ENCODE data around the gene BMPR1A. TPM values are rescaled to one million over a fixed set of nuclear protein-coding genes. Genes with fewer than 3 reads are reported as not detected.
"Not testable (repeated sequence)": the region's sequence is repeated elsewhere in the genome, so short reads cannot be mapped to it uniquely, and the experiment has no call there.

The BMPR1A gene
- total RNA-seq, 1 donor from 2014 or later, result 11.2 TPM

DNA sequence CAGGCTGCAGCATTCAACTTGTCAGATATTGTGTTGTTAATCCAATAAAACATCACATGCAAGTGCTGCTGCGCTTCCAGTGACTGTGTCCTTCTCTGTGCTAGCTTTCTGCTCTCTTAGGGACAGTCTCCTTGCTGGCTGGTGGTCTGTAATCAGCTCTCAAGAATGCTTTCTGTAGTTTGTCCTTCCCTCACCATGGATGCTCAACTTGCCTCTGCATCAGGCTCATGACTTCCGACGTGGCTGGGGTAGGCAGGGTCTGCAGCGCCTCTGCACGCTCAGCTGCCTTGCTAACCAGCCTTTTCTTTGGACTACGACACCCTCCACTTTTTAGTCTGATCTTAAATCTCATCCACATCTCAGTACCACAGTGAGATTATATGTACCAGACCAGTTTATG lies 142.7 kb downstream of the BMPR1A start:
- H3K9me3 Mint-ChIP-seq, result no peaks in the 10 kb centered on the region
- no peak for DNase-seq (ENCODE audit: low spot score)
- no peak overlapping the region for H3K27ac Mint-ChIP-seq
- peaks cover 2% of the 10 kb centered on the region for H3K4me1 Mint-ChIP-seq (ENCODE audit: low read depth)
- H3K27me3 Mint-ChIP-seq (ENCODE audit: low read depth), result no peaks in the 10 kb centered on the region
- intact Hi-C loops (cut with micrococcal nuclease), result loop anchor here (1.0 kb wide), 1 partner anchor 211 kb away; no protein-coding TSS in a partner anchor
- no peak overlapping the region for H3K4me3 Mint-ChIP-seq (ENCODE audit: low read depth)
- H3K36me3 Mint-ChIP-seq (ENCODE audit: low read depth), result peaks cover 1% of the 10 kb centered on the region

DNA sequence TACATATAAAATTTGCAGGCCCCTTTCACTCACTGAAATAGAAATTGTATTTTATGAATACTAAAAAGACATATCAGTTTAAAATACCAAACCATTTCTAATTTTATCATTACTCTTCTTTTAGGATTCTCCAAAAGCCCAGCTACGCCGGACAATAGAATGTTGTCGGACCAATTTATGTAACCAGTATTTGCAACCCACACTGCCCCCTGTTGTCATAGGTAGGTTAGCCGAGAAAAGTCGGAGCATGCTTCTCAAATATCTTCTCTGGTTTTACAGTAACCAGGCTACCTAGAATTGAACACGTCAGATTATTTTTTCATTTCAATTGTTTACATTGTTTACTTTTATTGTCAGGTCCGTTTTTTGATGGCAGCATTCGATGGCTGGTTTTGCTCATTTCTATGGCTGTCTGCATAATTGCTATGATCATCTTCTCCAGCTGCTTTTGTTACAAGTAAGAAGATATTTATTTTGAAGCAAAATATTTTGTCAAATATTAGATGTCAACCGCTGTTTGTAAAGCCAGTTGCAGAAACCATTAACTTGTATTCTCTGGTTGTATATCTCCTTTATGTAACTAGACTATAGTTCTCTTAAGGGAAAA lies 143.4 kb downstream of the BMPR1A start:
- Mint-ChIP-seq H3K9me3 (no peaks in the 10 kb centered on the region), H3K4me1 (ENCODE audit: low read depth) (peaks cover 2% of the 10 kb centered on the region), H3K27ac (no peak overlapping the region), H3K4me3 (ENCODE audit: low read depth) (no peak overlapping the region), H3K27me3 (ENCODE audit: low read depth) (no peaks in the 10 kb centered on the region), H3K36me3 (ENCODE audit: low read depth) (peaks cover 3% of the 10 kb centered on the region)
- intact Hi-C loops (cut with micrococcal nuclease), result loop anchor here (1.0 kb wide), 1 partner anchor 211 kb away; no protein-coding TSS in a partner anchor
- no peak for DNase-seq (ENCODE audit: low spot score)

GRCh38 chr10:86900955-86901354 lies 144.5 kb downstream of the BMPR1A start:
- Mint-ChIP-seq H3K9me3 (no peaks in the 10 kb centered on the region), H3K4me3 (ENCODE audit: low read depth) (no peak overlapping the region), H3K27ac (no peak overlapping the region), H3K4me1 (ENCODE audit: low read depth) (peaks cover 2% of the 10 kb centered on the region), H3K36me3 (ENCODE audit: low read depth) (peaks cover 3% of the 10 kb centered on the region), H3K27me3 (ENCODE audit: low read depth) (no peaks in the 10 kb centered on the region)
- intact Hi-C loops (cut with micrococcal nuclease), result no loop called here
- DNase-seq (ENCODE audit: low spot score), result no peak

DNA sequence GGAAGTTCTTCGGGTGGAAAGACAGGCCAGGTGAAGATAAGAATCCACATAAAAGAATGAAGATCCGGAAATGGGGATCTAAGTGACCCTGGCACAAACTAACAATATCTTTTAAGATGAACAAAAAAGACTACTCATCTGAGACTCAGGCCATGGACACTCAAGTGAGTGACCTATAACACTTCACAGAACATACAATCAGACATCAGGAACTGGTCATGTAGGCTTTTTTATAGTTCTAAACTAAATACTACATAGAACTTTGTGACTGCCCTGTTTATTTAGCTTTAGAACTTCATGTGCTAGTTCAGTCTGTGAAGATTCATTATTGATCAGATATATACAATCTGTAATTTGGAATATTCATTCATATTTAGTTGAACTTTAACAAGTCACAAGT lies 148.2 kb downstream of the BMPR1A start:
- H3K4me1 Mint-ChIP-seq (ENCODE audit: low read depth), result peaks cover 2% of the 10 kb centered on the region
- H3K4me3 Mint-ChIP-seq (ENCODE audit: low read depth), result no peak overlapping the region
- intact Hi-C loops (cut with micrococcal nuclease), result no loop called here
- no peak for DNase-seq (ENCODE audit: low spot score)
- peaks cover 6% of the 10 kb centered on the region for H3K9me3 Mint-ChIP-seq
- H3K27ac Mint-ChIP-seq, result no peak overlapping the region
- peaks cover 12% of the 10 kb centered on the region for H3K36me3 Mint-ChIP-seq (ENCODE audit: low read depth)
- H3K27me3 Mint-ChIP-seq (ENCODE audit: low read depth), result no peaks in the 10 kb centered on the region

GRCh38 chr10:86905429-86905828 lies 149.0 kb downstream of the BMPR1A start:
- Mint-ChIP-seq H3K9me3 (peaks cover 6% of the 10 kb centered on the region), H3K4me1 (ENCODE audit: low read depth) (no peaks in the 10 kb centered on the region)
- intact Hi-C loops (cut with micrococcal nuclease), result no loop called here

DNA sequence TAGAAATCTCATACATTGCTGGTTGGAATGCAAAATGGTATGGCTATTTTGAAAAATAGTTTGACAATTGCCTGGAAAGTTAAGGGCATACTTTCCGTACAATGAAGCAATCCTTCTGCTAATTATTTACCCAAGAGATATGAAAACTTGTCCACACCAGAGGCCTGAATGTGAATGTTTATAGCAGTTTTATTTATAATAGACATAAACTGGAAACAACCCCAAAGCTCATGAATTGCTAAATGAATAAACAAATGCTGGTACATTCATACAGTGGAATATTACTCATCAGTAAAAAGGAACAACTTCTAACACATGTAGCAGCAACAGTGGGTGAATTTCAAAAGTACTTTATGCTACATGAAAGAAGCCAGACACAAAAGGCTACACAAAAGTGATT lies 158.3 kb downstream of the BMPR1A start:
- Mint-ChIP-seq H3K36me3 (ENCODE audit: low read depth) (peaks cover 6% of the 10 kb centered on the region), H3K27me3 (ENCODE audit: low read depth) (no peaks in the 10 kb centered on the region), H3K9me3 (no peaks in the 10 kb centered on the region), H3K4me3 (ENCODE audit: low read depth) (no peak overlapping the region), H3K4me1 (ENCODE audit: low read depth) (no peaks in the 10 kb centered on the region), H3K27ac (no peak overlapping the region)
- DNase-seq (ENCODE audit: low spot score), result no peak
- intact Hi-C loops (cut with micrococcal nuclease), result no loop called here

More at GRCh38 chr10:86905429-86905828, 149.0 kb downstream of the BMPR1A start:
- no peak overlapping the region for H3K4me3 Mint-ChIP-seq (ENCODE audit: low read depth)
- peaks cover 12% of the 10 kb centered on the region for H3K36me3 Mint-ChIP-seq (ENCODE audit: low read depth)
- H3K27me3 Mint-ChIP-seq (ENCODE audit: low read depth), result no peaks in the 10 kb centered on the region
- H3K27ac Mint-ChIP-seq, result no peak overlapping the region
- DNase-seq (ENCODE audit: low spot score), result no peak

GRCh38 chr10:86918022-86918471 lies 161.6 kb downstream of the BMPR1A start:
- peaks cover 12% of the 10 kb centered on the region for H3K36me3 Mint-ChIP-seq (ENCODE audit: low read depth)

DNA sequence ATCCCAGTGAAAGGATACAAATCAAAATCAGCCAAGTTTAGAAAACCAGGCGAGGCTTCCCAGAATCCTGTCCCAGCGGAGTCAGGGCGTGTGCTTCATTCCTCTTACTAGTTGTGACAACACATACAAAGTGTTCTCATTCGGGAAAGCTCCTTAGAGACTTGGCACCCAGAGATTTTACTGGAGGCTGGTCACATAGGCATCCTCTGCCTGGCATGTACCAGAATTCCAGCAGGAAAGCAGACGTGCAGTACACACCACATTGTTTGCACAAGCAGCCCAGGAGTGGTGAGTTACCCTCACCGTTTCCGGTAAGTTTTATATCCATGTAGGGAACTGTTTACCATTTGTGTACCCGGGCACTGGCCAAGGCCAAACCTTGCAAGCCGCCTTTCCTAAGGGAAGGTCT lies 166.1 kb downstream of the BMPR1A start:
- H3K36me3 Mint-ChIP-seq (ENCODE audit: low read depth), result peaks cover 11% of the 10 kb centered on the region
- H3K4me1 Mint-ChIP-seq (ENCODE audit: low read depth), result no peaks in the 10 kb centered on the region
- intact Hi-C loops (cut with micrococcal nuclease), result no loop called here
- no peak overlapping the region for H3K4me3 Mint-ChIP-seq (ENCODE audit: low read depth)
- H3K27ac Mint-ChIP-seq, result no peak overlapping the region
- no peak for DNase-seq (ENCODE audit: low spot score)
- H3K27me3 Mint-ChIP-seq (ENCODE audit: low read depth), result no peaks in the 10 kb centered on the region
- H3K9me3 Mint-ChIP-seq, result no peaks in the 10 kb centered on the region

More at GRCh38 chr10:86918022-86918471, 161.6 kb downstream of the BMPR1A start:
- DNase-seq (ENCODE audit: low spot score), result no peak
- intact Hi-C loops (cut with micrococcal nuclease), result no loop called here
- Mint-ChIP-seq H3K27me3 (ENCODE audit: low read depth) (no peaks in the 10 kb centered on the region), H3K27ac (no peak overlapping the region), H3K4me3 (ENCODE audit: low read depth) (no peak overlapping the region), H3K4me1 (ENCODE audit: low read depth) (no peaks in the 10 kb centered on the region), H3K9me3 (no peaks in the 10 kb centered on the region)

DNA sequence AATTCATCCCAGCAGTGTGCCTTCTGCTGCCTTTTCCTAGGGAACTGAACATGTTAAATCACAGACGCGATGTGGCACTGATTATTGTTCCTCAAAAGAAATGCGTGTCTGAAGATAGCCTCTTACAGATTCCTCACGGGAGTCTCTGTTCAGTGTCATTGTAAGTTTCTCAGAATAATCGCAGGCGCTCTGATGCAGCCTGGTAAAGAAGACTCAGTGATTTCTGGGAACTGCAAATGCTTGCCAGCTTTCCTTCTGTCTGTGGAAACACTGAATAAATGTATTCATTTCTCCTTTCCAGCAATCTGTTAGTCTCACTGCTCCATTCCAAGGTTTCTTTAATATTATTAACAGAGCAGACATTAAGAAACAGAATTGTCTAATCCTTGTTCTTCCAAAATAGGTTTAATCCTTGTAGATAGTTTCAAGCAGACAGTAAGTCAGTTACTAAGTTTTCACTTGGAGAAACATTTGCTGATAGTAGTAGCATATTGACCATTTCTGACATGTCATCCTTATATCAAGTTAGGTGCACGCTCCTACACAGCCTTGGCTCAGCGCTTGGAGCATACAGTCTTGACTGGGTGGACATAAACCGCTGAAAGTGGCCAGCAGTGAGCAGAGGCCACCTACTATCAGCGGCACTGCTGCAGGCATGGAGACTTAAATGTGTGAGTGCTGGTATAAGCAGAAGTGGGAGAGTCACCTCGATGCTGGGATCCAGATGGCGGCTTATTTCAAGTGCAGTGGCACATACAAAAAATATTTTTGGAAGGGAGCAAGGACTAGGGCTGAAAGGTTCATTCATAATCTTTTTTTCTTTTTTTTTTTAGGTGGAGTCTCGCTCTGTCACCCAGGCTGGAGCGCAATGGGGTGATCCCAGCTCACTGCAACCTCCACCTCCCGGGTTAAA lies 173.3 kb downstream of the BMPR1A start:
- Mint-ChIP-seq H3K36me3 (ENCODE audit: low read depth) (peaks cover 3% of the 10 kb centered on the region), H3K4me3 (ENCODE audit: low read depth) (no peak overlapping the region), H3K27ac (no peak overlapping the region), H3K9me3 (no peaks in the 10 kb centered on the region), H3K27me3 (ENCODE audit: low read depth) (no peaks in the 10 kb centered on the region), H3K4me1 (ENCODE audit: low read depth) (peaks cover 4% of the 10 kb centered on the region)
- no peak for DNase-seq (ENCODE audit: low spot score)
- intact Hi-C loops (cut with micrococcal nuclease), result no loop called here

GRCh38 chr10:86931872-86932271 lies 175.5 kb downstream of the BMPR1A start:
- DNase-seq (ENCODE audit: low spot score), result no peak
- no peaks in the 10 kb centered on the region for H3K27me3 Mint-ChIP-seq (ENCODE audit: low read depth)
- no peak overlapping the region for H3K4me3 Mint-ChIP-seq (ENCODE audit: low read depth)
- H3K36me3 Mint-ChIP-seq (ENCODE audit: low read depth), result peaks cover 3% of the 10 kb centered on the region
- H3K9me3 Mint-ChIP-seq, result no peaks in the 10 kb centered on the region
- peaks cover 4% of the 10 kb centered on the region for H3K4me1 Mint-ChIP-seq (ENCODE audit: low read depth)
- intact Hi-C loops (cut with micrococcal nuclease), result no loop called here
- no peak overlapping the region for H3K27ac Mint-ChIP-seq

- Mint-ChIP-seq H3K27ac (no peak overlapping the region), H3K36me3 (ENCODE audit: low read depth) (peaks cover 3% of the 10 kb centered on the region), H3K4me3 (ENCODE audit: low read depth) (no peak overlapping the region), H3K9me3 (no peaks in the 10 kb centered on the region), H3K27me3 (ENCODE audit: low read depth) (no peaks in the 10 kb centered on the region), H3K4me1 (ENCODE audit: low read depth) (peaks cover 4% of the 10 kb centered on the region)
- intact Hi-C loops (cut with micrococcal nuclease), result no loop called here
- DNase-seq (ENCODE audit: low spot score), result no peak
These were observed 176.3 kb downstream of the BMPR1A start for GRCh38 chr10:86932674-86933073.

GRCh38 chr10:86934162-86934711 lies 177.8 kb downstream of the BMPR1A start:
- H3K9me3 Mint-ChIP-seq; H3K4me1 Mint-ChIP-seq (ENCODE audit: low read depth); H3K4me3 Mint-ChIP-seq (ENCODE audit: low read depth); DNase-seq (ENCODE audit: low spot score); intact Hi-C loops (cut with micrococcal nuclease); H3K27me3 Mint-ChIP-seq (ENCODE audit: low read depth); H3K36me3 Mint-ChIP-seq (ENCODE audit: low read depth); H3K27ac Mint-ChIP-seq: not testable (repeated sequence)
